Stomach (tissue), 9 donors: ENCODE data around the gene RPL13A. TPM values are rescaled to one million over a fixed set of nuclear protein-coding genes. Genes with fewer than 3 reads are reported as not detected.

Experiments
- DNase-seq, 2 donors: peaks; one replicate each; pipeline versions ENCODE4 v3.0.0 to v3.0.0-alpha.2; 2013 to 2019
- H3K27ac ChIP-seq, 5 donors: fragments of 200-600 bp in 4 of 5; sonication (generic) in 4 of 5; one replicate each; pipeline ENCODE4 v1.5.1; 2013 to 2019; ENCODE audit warnings: mild to moderate bottlenecking in 1 of 5, moderate library complexity in 1 of 5
- H3K27me3 ChIP-seq, 3 donors: fragments of 200-600 bp; sonication (generic); one replicate each; pipeline ENCODE4 v1.5.1; 2017 to 2019; ENCODE audit warnings: mixed run types in 1 of 3
- H3K36me3 ChIP-seq, 4 donors: fragments of 200-600 bp; sonication (generic); 1 replicate in 3 of 4; 2 replicates in 1 of 4; pipeline ENCODE4 v1.5.1; 2016 to 2019
- H3K4me1 ChIP-seq, 4 donors: fragments of 200-600 bp; sonication (generic); one replicate each; pipeline ENCODE4 v1.5.1; 2016 to 2019
- H3K4me3 ChIP-seq, 4 donors: fragments of 200-600 bp; sonication (generic) in 3 of 4; one replicate each; pipeline ENCODE4 v1.5.1; 2016 to 2019; ENCODE audit warnings: mild to moderate bottlenecking in 1 of 4
- H3K9me3 ChIP-seq, 4 donors: fragments of 200-600 bp; sonication (generic); one replicate each; pipeline ENCODE4 v1.5.1; 2016 to 2019
- EP300 ChIP-seq: sonication (generic); formaldehyde crosslinking; IDR thresholded peaks from one replicate; pipeline ENCODE4 v1.6.1; 2017; ENCODE audit warnings: antibody characterized with exemption
- POLR2A ChIP-seq, 4 donors: fragments of 450-650 bp; IDR thresholded peaks; one replicate each; pipeline ENCODE4 v1.6.1; 2016; ENCODE audit warnings: antibody characterized with exemption in 4 of 4, control low read depth in 2 of 4, mild to moderate bottlenecking in 1 of 4, moderate library complexity in 1 of 4
- POLR2AphosphoS5 ChIP-seq, 3 donors: sonication (generic); formaldehyde crosslinking; IDR thresholded peaks; one replicate each; pipeline ENCODE4 v1.6.1; 2016; ENCODE audit warnings: antibody characterized with exemption in 3 of 3
- WGBS, 5 donors: extraction: QIAGEN DNeasy Blood & Tissue Kit in 3 of 5; methylation state at CpG; one replicate each; pipeline versions ENCODE4 v1.1.5 to v1.1.7; 2013 to 2018; 5-methylcytosine and 5-hydroxymethylcytosine counted together
- intact Hi-C: fragments of 100-400 bp; cut with DNase I; formaldehyde crosslinking; loops from one replicate; pipeline ENCODE4 v1.15.1; 2023; ENCODE audit warnings: low total_unique reads
- polyA plus RNA-seq, 3 donors: library from polyadenylated mRNA; stranded (reverse); fragments of 200-250 nt; gene quantifications; one replicate each; pipeline ENCODE4 v1.2.3, GENCODE V29; 2013
- total RNA-seq, 5 donors: library from RNA; depleted of rRNA; stranded (reverse); fragments of >200 nt; gene quantifications; one replicate each; pipeline versions ENCODE4 v1.1.0 to v1.2.3, GENCODE V29; 2014 to 2016
- TF ChIP-seq, protein P1 (sequence below), 7 experiments: fragments of 450-650 bp in 4 of 7; fragments of 200-600 bp in 3 of 7; sonication (generic) in 3 of 7; IDR thresholded peaks; one replicate each; pipeline ENCODE4 v1.5.1; 2016 to 2019; ENCODE audit warnings: antibody characterized with exemption in 7 of 7, control low read depth in 2 of 7, mild to moderate bottlenecking in 1 of 7
- donor health status: healthy with polysubstance abuse.
- donor health status: Bipolar disorder and iron deficiency.
- donor health status: healthy.

Gene RPL13A
- total and polyA plus RNA-seq, 8 donors, result 2,540 to 5,817 (median 3,195) TPM

DNA sequence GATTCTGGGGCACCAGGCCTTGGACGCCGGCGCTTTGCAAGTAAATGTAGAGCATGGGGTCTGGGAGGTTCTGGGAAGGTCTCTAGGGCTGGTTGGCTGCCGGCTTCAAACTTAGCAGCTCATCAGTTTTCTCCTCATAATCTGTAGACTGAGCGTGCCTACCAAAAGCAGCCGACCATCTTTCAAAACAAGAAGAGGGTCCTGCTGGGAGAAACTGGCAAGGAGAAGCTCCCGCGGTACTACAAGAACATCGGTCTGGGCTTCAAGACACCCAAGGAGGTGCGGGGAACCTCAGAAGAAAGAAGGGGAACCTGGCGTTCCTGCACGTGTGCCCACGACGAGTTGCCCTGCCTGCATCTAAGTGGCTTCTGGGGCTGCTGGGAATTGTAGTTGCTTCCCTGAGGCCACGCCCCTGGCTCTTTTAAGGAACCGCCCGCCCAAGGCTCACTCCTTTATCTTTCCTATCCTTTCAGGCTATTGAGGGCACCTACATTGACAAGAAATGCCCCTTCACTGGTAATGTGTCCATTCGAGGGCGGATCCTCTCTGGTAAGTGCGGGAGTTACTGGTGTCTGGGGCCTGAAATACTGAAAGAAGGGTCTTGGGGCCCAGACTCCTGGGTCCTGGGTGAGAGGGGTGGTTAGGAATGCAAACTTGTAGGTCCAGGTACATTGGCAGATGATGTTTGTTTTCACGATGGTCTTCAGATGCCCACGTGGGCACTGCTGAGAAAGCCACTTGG lies 9.8 kb downstream of the RPL13A start:
- intact Hi-C loops, result no loop called here
- Histone ChIP-seq H3K9me3 (no peaks in the 10 kb centered on the region), H3K4me1 (peaks cover 44 to 57% (median 54%) of the 10 kb centered on the region in 4 donors), H3K36me3 (peaks cover 37 to 43% (median 41%) of the 10 kb centered on the region in 4 donors), H3K27me3 (no peaks in the 10 kb centered on the region), H3K4me3 (peak overlapping the region; percentile 72 to 93 (median 84)), H3K27ac (peak overlapping the region; percentile 88 to 98 (median 96))
- TF ChIP-seq POLR2AphosphoS5 (IDR thresholded peaks at IDR 0.05), result peak in 2 of 3 donors; percentile 60 to 64
- TF ChIP-seq EP300, result no peak
- DNase-seq, result peak; percentile 78 to 88
- 8 to 16% (median 12%) methylated on average over 22 of the region's 22 CpGs for WGBS, 5 donors

DNA sequence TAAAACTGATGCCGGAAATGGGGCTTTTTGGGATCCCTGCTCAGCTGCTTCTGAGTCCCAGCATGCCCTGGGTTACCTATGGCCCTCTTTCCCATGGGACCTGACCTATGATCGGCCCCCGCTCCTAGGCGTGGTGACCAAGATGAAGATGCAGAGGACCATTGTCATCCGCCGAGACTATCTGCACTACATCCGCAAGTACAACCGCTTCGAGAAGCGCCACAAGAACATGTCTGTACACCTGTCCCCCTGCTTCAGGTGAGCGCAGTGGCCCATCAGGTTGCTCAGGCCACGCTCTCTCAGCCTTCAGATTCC lies 10.3 kb downstream of the RPL13A start:
- H3K36me3 ChIP-seq, result peaks cover 32 to 38% (median 36%) of the 10 kb centered on the region in 4 donors
- no peaks in the 10 kb centered on the region for H3K27me3 ChIP-seq
- intact Hi-C loops, result no loop called here
- peaks cover 44 to 55% (median 53%) of the 10 kb centered on the region in 4 donors for H3K4me1 ChIP-seq
- DNase-seq, result peak in 1 of 2 donors; percentile 22
- no peaks in the 10 kb centered on the region for H3K9me3 ChIP-seq
- peak overlapping the region; percentile 72 to 93 (median 84) for H3K4me3 ChIP-seq
- WGBS, 5 donors, result 75 to 90% (median 82%) methylated on average over 12 of the region's 12 CpGs
- H3K27ac ChIP-seq, result peak overlapping the region in 4 of 5 donors; percentile 91 to 98 (median 97)
- TF ChIP-seq, protein P1, sequence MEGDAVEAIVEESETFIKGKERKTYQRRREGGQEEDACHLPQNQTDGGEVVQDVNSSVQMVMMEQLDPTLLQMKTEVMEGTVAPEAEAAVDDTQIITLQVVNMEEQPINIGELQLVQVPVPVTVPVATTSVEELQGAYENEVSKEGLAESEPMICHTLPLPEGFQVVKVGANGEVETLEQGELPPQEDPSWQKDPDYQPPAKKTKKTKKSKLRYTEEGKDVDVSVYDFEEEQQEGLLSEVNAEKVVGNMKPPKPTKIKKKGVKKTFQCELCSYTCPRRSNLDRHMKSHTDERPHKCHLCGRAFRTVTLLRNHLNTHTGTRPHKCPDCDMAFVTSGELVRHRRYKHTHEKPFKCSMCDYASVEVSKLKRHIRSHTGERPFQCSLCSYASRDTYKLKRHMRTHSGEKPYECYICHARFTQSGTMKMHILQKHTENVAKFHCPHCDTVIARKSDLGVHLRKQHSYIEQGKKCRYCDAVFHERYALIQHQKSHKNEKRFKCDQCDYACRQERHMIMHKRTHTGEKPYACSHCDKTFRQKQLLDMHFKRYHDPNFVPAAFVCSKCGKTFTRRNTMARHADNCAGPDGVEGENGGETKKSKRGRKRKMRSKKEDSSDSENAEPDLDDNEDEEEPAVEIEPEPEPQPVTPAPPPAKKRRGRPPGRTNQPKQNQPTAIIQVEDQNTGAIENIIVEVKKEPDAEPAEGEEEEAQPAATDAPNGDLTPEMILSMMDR (IDR thresholded peaks at IDR 0.05), result no peak
- TF ChIP-seq POLR2A (IDR thresholded peaks at IDR 0.05), result no peak
- no peak for TF ChIP-seq POLR2AphosphoS5 (IDR thresholded peaks at IDR 0.05)
- TF ChIP-seq EP300, result no peak

DNA sequence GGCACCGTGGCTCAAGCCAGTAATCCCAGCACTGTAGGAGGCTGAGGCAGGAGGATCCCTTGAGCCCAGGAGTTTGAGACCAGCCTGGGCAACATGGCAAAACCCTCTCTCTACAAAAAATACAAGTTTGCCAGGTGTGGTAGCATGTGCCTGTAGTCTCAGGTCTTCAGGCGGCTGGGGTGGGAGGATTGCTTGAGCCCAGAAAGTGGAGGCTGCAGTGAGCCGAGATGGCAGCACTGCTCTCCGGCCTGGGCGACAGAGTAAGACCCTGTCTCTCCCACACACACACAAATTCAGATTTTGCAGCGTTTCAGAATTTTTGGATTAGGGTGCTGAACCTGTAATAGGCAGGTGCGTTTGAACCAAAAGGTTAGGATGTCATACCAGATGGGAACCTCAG lies 11.1 kb downstream of the RPL13A start:
- TF ChIP-seq POLR2A (IDR thresholded peaks at IDR 0.05) (no peak), EP300 (no peak), POLR2AphosphoS5 (IDR thresholded peaks at IDR 0.05) (no peak)
- TF ChIP-seq, protein P1 (IDR thresholded peaks at IDR 0.05), result no peak
- Histone ChIP-seq H3K4me3 (peak overlapping the region in 2 of 4 donors; percentile 72 to 76), H3K4me1 (peaks cover 44 to 62% (median 60%) of the 10 kb centered on the region in 4 donors), H3K27ac (peak overlapping the region in 2 of 5 donors; percentile 80 to 98), H3K9me3 (no peaks in the 10 kb centered on the region), H3K27me3 (no peaks in the 10 kb centered on the region), H3K36me3 (peaks cover 27 to 30% (median 30%) of the 10 kb centered on the region in 4 donors)
- 65 to 80% (median 74%) methylated on average over 7 of the region's 7 CpGs for WGBS, 5 donors
- no peak for DNase-seq
- intact Hi-C loops, result no loop called here

DNA sequence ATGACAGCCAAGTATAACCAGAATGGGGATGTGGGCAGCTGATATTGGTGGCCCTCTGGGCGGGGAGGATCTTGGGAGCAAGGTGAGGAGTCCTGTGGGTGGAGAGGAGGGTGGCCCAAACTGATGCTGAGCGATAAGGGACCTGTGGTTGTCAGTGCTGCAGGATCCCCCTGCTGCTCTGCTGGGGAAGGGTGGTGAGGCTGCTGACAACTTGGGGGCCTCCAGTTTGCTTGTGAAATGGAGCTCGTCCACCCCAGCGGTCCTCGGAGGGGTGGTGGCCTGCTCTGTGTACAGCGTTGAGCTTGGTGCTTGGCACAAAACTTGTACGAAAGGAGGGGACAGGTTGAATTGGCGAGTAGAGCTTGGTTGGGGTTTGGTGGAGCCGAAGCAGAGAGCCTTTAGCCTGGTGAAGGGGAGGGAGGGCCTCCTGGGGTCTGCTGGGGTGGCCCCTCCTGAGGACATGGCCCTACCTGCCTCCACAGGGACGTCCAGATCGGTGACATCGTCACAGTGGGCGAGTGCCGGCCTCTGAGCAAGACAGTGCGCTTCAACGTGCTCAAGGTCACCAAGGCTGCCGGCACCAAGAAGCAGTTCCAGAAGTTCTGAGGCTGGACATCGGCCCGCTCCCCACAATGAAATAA lies 11.7 kb downstream of the RPL13A start:
- TF ChIP-seq POLR2A (IDR thresholded peaks at IDR 0.05), result no peak
- H3K9me3 ChIP-seq, result no peaks in the 10 kb centered on the region
- no peaks in the 10 kb centered on the region for H3K27me3 ChIP-seq
- peak overlapping the region; percentile 6 to 80 (median 74) for H3K27ac ChIP-seq
- peak in 1 of 2 donors; percentile 14 for DNase-seq
- WGBS, 5 donors, result 56 to 68% (median 65%) methylated on average over 17 to 19 of the region's 19 CpGs
- peaks cover 27 to 30% (median 30%) of the 10 kb centered on the region in 4 donors for H3K36me3 ChIP-seq
- intact Hi-C loops, result no loop called here
- H3K4me1 ChIP-seq, result peaks cover 44 to 64% (median 60%) of the 10 kb centered on the region in 4 donors
- peak overlapping the region; percentile 31 to 76 (median 54) for H3K4me3 ChIP-seq

DNA sequence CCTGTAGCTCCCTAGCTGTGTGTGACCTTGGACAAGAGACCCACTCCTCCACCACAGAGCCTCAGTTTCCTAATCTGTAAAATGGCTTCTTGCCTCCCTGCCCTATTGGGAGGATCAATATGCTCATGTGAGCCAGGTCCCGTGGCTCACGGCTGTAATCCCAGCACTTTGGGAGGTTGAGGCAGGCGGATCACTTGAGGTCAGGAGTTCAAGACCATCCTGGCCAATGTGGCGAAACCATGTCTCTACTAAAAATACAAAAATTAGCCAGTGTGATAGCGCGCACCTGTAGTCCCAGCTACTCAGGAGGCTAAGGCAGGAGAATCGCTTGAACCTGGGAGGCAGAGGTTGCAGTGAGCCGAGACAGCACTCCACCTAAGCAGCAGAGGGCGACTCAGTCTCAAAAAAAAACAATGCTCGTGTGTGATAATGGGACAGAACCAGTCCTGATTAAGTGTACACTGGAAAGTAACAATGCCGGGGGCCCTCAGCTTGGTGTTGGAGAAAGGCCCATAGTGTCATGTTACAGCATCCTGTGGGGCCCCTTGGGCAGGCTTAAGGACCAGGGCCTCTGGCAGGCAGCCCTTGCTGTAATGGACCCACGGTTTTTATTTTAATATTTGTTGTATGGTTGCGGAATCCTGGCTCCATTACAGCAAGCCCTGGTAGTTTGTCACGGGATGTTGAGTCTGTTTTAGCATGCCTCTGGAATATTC lies 15.6 kb downstream of the RPL13A start:
- WGBS, 5 donors, result 33 to 43% (median 37%) methylated on average over 14 of the region's 14 CpGs
- H3K9me3 ChIP-seq, result no peaks in the 10 kb centered on the region
- H3K4me1 ChIP-seq, result peaks cover 29 to 50% (median 40%) of the 10 kb centered on the region in 4 donors
- intact Hi-C loops, result no loop called here
- H3K27me3 ChIP-seq, result no peaks in the 10 kb centered on the region
- peak in 1 of 3 donors; percentile 63 for TF ChIP-seq POLR2AphosphoS5 (IDR thresholded peaks at IDR 0.05)
- TF ChIP-seq, protein P1 (IDR thresholded peaks at IDR 0.05), result peak in 5 of 7 experiments; percentile 41 to 89 (median 71)
- no peak for TF ChIP-seq EP300
- peak overlapping the region in 1 of 5 donors; percentile 43 for H3K27ac ChIP-seq
- peaks cover 21 to 23% (median 22%) of the 10 kb centered on the region in 4 donors for H3K36me3 ChIP-seq
- peak; percentile 51 to 91 for DNase-seq
- H3K4me3 ChIP-seq, result no peak overlapping the region
